HG02852 (cell line): ENCODE measurements around the gene DENND2A.
"Not testable (repeated sequence)": the region's sequence is repeated elsewhere in the genome, so short reads cannot be mapped to it uniquely, and the experiment has no call there.

Experiments used
- ATAC-seq: cut with Tn5 transposase; IDR thresholded peaks from one replicate; pipeline ENCODE4 v1.9.1; 2021; ENCODE audit warnings: mild to moderate bottlenecking, moderate library complexity; ENCODE audit not compliant: unreplicated experiment

The DENND2A gene

DNA sequence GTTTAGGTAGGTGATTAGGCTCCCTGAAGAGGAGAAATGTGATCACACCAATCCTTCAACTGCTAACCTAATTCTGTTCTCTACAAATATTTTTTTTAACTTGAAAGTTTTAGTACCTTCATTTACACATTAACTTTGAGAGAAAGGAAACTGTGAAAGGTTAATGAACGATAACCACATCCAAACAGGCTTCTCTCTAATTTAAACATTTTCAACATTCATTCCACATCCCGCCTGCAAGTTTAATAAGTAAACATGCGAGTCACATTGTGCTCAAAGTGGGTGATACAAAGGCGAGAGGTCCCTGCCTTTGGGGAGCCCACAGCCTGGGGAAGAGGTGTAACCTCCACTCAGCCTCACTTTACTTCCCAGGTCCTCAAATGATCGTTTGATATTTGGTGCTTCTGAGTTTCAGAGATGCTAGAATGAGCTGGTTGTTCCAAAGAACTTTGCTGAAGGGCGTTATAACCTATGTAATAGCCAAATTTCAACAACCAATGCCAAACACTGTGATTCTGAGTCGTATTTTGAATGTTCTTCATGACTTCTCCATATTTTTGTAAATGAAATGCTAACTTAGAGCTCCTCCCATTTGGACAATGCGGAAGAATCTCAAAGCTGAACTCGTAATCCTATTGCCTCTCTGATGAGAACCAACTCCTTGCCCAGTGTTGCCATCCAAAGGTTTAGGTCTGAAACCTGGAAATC, 47.5 kb downstream of the DENND2A start:
- ATAC-seq = no peak

DNA sequence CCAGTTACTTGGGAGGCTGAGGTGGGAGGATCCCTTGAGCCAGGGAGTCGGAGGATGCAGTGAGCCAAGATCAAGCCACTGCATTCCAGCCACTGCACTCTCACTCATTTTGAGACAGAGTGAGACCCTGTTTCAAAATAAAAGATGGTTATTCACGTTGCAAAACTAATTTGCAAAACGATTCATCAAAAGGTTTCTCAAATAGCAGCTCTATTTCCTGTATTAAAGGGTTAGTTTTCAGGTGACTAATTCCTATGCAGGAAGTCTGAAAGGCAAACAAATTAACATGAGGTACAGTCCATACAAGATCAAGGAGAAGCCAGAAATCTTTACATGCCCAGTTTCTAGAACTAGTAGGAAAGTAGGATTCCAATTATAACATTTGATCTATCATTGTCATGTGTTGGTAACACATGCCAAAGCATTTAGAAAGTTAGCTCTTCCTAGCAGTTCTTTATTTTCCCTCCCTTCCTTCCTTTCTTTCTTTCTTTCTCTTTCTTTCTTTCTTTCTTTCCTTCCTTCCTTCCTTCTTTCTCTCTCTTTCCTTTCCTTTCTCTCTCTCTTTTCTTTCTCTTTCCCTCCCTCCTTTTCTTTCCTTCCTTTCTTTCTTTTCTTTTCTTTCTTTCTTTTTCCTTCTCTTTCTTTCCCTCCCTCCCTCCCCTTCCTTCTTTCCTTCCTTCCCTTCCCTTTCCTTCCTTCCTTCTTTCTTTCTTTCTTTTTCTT, 49.3 kb downstream of the DENND2A start:
- no peak for ATAC-seq

DNA sequence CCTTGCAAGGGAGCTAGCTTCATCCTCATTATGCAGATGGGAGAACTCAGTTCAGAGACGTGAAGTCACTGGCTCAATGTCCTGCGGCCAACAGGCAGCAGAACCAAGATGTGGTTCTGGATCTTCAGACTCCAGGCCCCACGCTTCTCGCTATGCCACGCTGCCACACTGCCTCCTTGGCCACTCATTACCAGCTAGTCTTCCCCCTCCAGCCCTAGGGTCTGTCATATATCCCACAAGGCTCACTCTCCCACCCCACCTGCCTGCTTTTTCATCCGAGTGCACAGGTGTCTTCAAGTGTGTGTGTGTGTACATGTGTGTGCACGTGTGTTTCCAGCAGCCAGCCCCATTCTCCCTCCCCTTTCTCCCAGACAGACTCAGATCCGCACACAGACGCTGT, 53.4 kb downstream of the DENND2A start:
- ATAC-seq = no peak

DNA sequence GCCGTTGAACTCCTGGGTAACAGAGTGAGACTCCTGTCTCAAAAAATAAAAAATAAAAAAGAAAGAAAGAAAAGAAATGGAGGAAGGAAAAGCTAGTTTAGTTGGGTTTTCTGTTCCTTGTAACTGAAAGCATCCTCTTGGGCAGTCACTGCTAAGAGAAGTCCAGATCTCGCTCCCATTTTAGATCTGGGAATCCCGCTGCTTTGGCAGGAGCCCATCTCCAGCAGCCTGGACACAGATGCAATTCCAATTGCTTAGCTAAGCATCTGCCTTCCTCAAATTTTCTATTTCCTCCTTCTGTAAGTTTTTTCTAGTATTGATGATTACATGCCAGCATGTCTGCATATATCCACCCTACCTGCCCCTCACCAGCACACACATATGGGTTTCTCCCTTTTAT, 54.1 kb downstream of the DENND2A start:
- no peak for ATAC-seq

DNA sequence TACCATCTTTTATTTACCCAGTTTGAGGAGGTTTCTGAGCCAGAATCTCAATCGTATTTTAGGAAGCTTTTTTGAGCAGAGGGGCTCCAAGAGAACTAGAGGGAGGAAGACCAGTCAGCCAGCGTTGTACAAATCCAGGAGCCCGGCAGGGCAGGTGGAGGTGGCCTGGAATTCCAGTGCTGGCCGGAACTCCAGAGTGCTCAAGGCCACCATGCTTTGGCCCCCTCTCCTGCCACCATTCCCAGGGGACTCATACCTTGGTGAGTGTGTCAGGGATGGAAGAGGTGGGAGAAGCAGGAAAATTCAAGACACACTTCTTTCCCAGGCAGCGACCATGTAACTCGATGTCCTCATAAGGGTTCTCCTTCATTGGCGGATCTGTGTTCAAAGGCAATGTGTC, 55.3 kb downstream of the DENND2A start:
- no peak for ATAC-seq

DNA sequence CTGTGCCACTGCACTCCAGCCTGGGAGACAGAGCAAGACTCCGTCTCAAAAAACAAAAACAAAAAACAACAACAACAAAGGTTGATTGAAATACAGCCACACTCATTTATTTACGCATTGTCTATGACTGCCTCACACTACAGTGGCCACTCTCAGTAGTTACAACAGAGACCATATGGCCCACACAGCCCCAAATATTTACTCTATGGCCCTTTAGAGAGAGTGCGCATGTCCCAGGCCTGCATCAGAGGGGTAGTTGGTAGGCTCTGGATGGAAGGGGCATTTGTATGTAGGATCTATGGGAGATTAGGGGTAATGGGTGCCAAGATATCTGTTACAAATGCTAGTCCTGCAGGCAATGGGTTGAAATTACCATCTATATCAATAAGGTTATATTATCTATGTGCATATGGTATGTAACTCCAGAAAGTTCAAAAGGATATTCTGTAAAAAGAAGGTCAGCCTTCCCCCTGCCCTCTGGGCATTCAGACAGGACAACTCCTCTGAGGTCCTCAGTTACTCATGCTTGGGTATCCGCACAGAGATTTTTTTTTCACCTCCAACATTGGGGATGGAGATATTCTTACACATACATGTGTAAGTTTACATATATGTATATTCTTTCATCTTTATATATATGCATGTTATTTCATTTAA, 56.3 kb downstream of the DENND2A start:
- no peak for ATAC-seq

DNA sequence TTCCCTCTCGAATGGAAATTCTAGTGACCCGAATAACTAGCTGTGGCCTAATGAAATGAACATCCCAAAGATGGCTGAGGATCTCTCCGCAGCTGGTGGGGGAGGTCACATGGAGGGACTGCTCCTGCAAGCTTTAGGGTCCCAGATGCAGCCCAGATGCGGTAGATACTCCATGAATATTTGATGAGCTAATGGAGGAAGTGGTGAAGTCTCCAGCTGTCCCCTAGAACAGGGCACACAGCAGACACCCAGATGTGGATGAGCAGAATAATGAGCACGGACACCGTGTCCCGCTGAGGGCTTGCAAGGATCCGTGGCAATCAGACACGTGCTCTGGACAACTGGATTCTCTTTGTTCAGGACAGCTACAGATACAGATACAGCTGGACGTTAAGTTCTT, 59.2 kb downstream of the DENND2A start:
- ATAC-seq = no peak

DNA sequence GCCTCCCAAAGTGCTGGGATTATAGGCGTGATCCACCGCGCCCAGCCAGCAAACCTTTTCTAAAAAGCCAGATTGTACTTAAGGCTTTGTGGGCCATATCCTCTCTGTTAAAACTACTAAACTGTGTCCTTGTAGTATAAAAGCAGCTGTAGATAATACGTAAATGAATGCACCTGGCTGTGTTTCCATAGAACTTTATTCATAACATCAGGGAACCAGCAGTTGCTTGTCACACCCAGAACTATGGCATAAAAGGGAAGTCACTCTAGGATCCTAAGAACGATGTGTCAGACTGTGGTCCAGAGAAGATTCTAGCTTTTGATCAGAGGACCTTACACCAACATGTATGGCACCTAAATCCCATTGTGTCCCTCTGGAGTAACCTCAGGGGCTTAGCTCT, 63.0 kb downstream of the DENND2A start:
- ATAC-seq = no peak

DNA sequence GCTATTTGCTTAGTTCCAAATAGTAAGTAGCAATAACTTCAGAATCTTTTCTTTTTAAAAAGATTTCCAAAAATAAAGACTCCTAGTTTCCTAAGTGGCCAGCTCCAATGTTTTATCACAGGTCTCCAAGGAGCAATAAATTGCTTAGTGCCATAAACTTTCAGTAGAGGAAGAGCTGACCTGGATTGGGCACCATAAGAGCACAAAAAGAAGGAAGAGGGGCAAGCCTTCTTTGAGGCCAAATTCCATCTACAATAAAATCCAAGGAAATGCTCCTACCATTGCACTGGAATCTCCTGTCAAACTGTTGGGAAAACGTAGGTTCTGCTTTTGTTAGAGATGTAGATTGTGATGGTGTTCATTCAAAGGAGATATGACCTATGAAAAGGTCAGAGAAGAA, 64.0 kb downstream of the DENND2A start:
- ATAC-seq = no peak

DNA sequence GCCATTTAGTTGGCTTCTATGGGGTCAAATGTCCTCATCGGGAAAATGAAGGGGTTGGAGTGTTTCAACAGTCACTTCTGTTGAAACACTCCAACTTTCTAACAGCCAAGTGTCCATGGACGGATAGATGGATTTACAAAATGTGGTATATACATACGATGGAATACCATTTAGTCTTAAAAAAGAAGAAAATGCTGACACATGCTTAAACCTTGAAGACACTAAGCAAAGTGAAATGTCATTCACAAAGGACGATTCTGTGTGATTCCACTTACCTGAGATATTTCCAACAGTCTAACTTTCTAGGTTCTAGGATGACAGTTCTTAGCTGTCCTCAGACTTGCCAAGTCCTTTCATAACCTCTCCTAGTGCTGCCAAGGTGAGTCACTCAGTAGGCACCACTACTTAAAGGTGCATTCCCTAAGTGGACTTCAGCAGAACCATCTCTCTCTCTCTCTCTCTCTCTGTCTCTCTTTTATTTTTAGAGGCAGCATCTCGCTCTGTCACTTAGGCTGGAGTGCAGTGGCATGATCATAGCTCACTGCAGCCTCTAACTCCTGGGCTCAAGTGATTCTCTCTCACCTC, 69.0 kb downstream of the DENND2A start:
- ATAC-seq = no peak

DNA sequence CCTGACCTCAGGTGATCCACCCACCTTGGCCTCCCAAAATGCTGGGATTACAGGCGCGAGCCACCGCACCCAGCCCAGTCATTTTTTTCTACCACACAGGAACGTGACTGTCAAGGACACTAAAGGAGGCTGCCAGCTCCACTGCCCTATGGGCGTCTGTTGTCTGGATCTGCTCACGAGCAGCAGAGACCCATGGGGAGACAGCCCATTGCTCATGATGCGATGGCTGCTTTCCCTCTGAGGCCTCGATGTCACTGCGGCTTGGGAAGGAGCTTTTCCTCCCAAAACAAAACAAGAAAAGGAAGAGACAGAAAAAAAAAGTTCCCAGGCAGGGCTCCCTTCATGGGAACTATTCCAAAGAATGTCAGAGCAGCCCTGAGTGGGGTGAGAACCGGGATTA, 70.5 kb downstream of the DENND2A start:
- no peak for ATAC-seq

DNA sequence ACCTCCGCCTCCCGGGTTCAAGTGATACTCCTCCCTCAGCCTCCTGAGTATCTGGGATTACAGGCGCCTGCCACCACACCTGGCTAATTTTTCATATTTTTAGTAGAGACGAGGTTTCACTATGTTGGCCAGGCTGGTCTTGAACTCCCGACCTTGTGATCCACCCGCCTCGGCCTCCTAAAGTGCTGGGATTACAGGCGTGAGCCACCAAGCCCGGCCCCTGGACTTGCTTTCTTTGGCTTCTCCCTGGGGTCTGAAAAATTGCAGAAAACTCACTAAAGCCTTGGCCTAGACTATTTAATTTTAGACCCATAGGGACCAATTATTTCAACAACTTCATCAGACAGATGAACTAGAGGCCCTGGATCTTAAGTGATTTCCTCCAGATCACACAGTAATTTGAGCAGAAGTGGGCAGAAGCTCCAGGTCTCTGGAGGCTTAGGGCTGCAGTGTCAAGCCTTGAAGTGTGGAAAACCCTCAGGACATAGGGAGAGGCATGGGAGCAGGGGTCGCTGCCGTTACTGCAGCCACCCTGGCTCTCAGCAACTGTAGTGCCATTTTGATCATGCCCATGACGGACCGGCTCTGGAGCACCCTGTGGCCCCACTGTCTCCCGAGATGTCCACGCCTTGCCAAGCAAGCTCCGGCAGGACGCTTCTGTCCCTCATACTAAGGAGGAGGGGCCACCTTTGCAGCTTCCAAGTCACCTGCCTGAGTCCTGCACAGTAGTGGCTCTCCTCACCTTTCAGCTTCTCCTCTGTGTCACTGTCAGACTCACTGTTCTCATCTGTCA, 72.4 kb downstream of the DENND2A start:
- ATAC-seq = no peak

DNA sequence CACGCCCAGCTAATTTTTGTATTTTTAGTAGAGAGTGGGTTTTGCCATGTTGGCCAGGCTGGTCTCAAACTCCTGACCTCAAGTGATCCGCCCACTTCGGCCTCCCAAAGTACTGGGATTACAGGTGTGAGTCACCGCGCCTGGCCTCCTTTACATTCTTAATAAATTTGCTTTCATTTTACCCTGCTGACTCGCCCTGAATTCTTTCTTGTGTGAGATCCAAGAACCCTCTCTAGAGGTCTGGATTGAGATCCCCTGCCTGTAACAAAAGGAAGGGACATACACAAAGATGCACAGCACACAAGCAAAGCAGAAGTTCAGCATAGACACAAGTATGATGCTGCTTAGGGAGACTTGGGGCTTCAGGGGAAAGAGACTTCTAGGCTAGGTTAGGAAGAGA, 74.4 kb downstream of the DENND2A start:
- not testable (repeated sequence) for ATAC-seq

DNA sequence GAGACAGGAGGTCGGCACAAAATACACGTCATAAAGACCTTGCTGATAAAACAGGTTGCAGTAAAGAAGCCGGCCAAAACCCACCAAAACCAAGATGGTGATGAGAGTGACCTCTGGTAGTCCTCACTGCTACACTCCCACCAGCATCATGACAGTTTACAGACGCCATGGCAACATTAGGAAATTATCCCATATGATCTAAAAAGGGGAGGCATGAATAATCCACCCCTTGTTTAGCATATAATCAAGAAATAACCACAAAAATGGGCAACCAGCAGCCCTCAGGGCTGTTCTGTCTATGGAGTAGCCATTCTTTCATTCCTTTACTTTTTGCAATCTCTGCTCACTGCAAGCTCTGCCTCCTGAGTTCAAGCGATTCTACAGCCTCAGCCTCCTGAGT, 74.9 kb downstream of the DENND2A start:
- ATAC-seq = not testable (repeated sequence)

DNA sequence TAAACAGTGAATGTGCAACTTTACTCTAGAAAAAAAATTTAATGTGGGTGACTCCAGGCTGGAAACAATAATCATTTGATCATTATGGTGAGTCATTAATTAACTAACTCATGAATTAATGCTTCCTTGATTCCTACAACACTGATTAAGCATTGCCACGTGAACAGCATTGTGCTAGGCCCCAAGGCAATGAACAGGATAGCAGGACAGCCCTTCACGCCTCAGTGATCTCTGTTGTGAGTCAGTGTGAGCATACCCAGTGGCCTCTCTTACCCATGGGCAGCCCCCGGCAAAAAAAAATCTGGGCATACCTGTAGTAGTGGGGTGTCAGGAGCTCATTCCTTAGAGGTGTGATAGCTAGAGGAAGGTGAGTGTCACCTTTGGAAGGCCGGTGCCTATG, 76.0 kb downstream of the DENND2A start:
- no peak for ATAC-seq

DNA sequence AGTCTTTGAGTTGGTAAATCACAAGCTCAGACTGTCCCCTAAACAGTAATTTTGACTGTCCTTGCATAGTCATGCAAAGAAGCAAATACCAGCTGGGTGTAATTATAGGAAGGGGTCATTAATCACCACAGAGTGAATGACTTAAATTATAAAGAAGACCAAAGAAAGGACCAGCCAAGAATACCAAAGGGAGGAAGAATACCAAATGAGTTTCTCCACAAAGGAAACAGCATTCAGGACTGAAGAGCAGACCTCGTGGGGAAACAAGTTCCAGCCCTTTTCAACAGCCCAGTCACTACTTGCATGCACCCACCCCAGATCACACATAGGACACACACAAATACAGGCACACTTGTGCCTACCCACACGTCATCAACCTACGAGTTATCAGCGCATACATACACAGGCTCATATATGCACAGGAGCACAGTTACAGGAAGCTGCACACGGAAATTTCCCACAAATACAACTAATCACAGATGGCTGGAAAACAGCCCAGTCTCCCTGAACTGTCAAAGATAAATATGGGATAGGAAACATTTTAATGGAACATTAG, 77.6 kb downstream of the DENND2A start:
- no peak for ATAC-seq

DNA sequence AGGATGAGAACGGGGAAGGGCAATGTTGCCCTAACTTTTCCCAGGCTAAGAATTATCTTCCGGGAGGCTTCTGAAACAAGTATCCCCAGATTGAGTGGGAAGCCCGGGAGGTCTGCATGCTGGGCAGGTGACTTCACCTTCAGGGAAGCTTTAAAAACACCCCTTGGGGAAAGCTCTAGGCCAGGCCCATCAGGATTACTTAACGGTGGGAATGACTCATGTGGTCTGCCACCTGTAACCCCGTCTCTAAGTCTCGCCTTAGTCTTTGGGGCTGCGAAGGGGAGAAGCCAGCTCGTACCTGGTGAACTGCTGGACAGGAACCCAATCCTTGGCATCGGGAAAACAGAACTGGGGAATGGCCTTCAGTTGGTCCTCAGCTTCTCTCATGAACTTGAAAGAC, 81.2 kb downstream of the DENND2A start:
- no peak for ATAC-seq

DNA sequence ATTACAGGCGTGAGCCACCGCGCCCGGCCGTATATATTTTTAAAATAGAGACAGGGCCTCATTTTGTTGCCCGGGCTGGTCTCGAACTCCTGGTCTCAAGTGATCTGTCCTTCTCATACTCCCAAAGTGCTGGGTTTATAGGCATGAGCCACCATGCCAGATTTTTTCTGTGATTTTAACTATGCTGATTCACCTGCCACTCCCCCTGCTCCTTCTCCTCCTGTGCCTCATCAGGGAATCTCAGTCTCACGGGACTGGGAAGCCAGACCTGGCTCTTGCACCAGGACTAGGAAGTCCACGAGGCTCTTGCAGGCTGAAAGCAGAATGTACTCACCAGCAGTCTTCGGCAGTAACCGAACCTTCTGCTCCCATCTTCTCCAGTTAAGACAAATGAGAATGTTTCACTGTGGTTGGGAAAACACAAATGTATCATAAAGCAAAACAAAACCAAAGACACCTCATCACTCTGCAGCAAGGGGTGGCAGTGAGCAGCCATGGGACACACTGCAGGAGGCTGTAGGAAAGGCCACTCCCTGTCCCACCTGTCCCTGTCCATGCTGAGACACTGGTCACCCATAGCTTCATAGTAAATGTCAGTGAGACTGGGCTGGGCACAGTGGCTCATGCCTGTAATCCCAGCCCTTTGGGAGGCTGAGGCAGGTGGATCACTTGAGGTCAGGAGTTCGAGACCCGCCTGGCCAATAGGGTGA, 82.6 kb downstream of the DENND2A start:
- no peak for ATAC-seq

DNA sequence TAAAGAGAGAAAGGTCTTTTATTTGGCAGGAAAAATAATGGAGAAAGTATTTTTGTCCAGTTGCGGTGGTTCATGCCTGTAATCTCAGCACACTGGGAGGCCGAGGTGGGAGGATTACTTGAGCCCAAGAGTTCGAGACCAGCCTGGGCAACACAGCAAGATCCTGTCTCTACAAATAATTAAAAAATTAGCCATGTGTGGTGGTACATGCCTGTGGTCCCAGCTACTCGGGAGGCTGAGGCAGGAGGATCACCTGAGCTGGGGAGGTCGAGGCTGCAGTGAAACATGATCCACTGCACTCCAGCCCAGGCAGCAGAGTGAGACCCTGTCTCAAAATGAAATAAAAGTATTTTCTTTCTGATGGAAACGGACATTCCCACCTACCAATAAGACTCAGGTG, 83.5 kb downstream of the DENND2A start:
- ATAC-seq = no peak

DNA sequence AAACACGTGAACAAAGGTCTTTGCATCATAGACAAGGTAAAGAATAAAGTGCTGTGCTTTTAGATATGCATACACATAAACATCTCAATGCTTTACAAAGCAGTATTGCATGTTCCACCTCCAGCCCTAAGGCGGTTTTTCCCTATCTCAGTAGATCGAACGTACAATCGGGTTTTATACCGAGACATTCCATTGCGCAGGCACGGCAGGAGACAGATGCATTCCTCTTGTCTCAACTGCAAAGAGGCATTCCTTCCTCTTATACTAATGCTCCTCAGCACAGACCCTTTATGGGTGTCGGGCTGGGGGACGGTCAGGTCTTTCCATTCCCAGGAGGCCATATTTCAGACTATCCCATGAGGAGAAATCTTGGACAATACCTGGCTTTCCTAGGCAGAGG, 87.4 kb downstream of the DENND2A start:
- ATAC-seq = not testable (repeated sequence)
